ENCODE data around the gene CACNG6.

CACNG6 gene

DNA sequence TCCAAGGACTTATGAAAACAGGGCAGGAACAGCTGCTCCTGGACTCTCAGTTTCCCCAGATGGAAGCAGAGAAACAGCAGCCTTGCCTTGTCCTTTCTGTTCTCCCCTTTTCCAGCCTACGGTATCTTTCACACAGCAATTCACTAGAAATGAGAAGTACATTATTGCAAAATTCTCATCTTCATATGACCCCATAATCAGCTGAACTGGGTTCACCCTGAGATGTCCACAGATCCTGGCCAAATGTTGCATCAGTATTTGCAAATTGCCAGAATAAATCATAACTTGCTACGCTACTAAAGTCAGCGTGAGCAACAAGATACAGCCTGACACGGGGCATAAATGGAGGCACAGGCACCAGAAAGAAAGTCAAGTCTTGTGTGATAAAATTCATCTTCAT lies 56.2 kb downstream of the CACNG6 start:
- no peak for DNase-seq

Measured in kidney glomerular epithelial cell (primary cell).